GM04504 (cell line): ENCODE results near the gene AP3D1.
"Not testable (repeated sequence)": the region's sequence is repeated elsewhere in the genome, so short reads cannot be mapped to it uniquely, and the experiment has no call there.

ENCODE experiments used
- DNase-seq: peaks from one replicate; pipeline ENCODE4 v3.0.0-alpha.2; 2012; ENCODE audit warnings: low read depth

AP3D1 gene

GRCh38 chr19:2151339-2152229 is at the start of gene AP3D1:
TSS of gene AP3D1 (minus strand) at chr19:2151566. CDS start at chr19:2151334, 232 bp downstream.
- DNase-seq = peak; percentile 99

DNA sequence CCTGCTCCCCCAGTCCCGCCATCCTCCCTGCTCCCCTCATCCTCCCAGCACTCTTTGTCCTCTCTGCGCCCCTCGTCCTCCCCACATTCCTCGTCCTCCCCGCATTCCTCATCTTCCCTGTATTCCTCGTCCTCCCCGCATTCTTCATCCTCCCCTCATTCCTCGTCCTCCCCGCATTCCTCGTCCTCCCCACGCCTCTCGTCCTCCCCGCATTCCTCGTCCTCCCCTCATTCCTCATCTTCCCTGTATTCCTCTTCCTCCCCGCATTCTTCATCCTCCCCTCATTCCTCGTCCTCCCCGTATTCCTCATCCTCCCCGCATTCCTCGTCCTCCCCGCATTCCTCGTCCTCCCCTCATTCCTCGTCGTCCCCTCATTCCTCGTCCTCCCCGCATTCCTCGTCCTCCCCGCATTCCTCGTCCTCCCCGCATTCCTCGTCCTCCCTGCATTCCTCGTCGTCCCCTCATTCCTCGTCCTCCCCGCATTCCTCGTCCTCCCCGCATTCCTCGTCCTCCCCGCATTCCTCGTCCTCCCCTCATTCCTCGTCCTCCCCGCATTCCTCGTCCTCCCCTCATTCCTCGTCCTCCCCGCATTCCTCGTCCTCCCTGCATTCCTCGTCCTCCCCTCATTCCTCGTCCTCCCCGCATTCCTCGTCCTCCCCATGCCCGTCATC is 49.4 kb upstream of the AP3D1 start:
- not testable (repeated sequence) for DNase-seq

- DNase-seq = no peak
Observed at GRCh38 chr19:2199861-2200623, 48.7 kb upstream of the AP3D1 start.

DNA sequence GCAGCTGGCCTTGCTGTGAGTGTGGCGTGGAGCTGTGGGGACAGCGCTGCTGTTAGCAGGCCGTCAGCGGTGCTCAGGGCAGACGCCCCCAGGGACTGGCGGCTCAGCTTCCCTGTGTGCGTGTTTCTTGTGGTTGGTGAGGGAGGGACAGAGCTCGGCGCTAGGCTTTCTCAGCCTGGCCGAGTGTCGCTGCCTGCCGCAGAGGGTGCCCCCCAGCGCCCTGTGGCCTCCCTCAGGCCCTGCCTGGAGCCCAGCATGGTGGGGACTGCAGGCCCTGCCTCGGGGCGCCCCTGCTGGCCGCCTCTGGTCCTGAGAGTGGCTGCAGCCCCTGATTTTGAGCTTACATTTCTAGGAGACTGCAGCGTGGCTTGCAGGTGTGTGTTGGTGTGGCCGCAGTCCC is 47.8 kb upstream of the AP3D1 start:
- no peak for DNase-seq

DNA sequence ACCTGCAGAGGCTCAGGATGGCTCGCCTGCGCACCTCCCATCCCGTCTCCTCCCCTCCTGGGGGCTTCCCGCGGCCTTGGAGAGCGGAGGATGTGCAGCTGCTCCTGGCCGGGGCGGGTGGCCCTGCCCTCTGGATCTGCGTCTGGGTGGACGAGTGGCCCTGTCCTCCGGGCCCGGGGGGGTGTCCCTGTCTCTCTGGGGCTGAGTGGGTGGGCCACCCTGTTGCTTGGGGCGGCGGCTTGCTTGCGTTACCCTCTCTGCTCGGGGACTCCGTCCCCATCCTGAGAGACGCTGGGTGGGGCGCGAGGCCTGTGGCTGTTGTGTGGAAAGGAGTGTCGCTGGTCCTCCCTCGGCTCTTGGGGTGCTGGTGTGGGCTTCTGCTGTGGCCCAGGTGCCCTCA is 47.0 kb upstream of the AP3D1 start:
- DNase-seq = no peak

GRCh38 chr19:2197270-2197669 is 45.9 kb upstream of the AP3D1 start:
- DNase-seq = no peak

- DNase-seq = no peak
Observed at GRCh38 chr19:2195914-2196313, 44.5 kb upstream of the AP3D1 start.

DNA sequence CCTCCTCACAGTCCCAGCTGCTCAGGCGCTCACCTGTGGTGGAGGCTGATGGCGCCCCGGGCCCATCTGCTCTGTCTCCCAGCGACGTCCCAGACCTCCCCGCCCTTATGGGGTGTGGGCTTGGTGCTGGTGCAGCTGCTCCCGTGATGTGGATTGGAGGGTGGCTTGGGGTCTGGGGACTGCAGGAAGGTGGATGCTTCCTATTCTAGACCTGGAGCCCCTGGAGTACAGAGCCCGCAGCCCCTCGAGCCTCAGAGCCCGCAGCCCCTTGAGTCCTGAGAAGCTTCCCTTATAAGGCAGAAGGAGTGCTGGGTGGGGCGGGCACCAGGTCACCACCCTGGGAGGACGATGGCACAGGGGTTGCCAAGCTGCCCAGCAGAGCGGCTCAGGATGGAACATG is 44.0 kb upstream of the AP3D1 start:
- DNase-seq = no peak

DNA sequence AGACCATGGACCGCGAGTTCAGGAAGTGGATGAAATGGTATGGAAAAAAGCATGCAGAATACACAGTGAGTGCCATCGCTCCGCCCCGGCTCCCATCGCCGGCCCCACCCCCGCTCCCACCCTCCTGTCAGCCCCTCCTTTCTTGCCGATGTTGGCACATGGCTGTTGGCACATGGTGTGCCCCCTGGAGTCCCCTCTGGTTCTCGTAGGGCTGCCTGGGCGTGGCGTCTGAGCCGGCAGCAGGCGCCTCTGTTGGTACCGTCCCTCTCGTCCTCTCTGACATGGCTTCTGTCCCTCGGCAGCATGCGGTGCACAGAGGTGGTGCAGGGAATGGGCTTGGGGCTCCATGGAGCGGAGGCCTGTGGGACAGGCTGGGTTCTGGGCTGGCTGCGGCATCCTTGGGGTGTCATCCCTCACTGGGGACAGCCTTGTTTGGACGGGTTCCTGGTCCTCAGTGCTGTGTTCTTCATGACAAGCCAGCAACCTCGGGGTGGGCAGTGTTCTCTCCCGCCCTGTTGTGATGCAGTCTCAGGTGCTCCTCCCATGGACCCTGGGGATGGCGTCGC is 43.2 kb upstream of the AP3D1 start:
- no peak for DNase-seq

GRCh38 chr19:2193807-2194206 is 42.4 kb upstream of the AP3D1 start:
- no peak for DNase-seq

- DNase-seq = no peak
Observed at GRCh38 chr19:2192862-2193261, 41.5 kb upstream of the AP3D1 start.

DNA sequence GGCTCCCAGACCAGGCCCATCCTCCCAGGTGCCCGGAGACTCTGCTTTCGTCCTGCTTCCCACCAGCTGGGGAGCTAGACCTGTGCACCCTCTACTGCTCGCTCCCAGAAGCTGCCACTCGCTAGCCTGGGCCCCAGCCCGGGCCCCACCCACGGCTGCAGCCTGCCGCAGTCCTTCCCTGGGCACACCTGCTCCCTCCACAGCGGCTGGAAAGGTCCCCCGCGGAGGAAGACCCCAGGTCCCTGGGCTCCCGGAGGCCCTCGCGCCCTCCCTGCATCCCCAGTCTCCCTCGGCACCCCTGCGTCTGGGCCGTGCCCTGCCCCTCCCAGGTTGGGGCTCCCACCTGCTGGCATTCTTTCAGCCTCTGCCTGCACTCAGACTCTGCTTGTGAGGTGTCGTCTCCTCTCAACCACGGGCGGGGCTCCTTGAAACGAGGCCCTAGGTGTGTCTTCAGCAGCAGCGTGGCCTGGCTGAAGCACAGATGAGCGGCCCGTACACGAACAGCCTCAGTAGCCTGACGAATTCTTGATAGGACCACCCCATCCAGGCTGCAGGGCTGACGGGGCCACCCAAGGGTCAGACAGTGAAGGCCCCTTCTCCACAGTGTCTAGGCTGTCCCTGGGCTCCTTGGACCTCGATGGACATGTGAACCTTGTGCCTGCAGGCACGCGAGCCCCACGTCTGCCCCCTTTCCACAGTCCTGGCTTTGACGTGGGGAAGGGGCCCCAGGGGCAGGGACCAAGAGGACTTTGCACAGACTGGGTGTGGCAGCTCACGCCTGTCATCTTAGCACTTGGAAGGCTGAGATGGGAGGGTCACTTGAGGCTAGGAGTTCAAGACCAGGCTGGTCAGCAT is 40.3 kb upstream of the AP3D1 start:
- no peak for DNase-seq

- DNase-seq = no peak
Observed at GRCh38 chr19:2190848-2191455, 39.6 kb upstream of the AP3D1 start.

GRCh38 chr19:2189880-2190279 is 38.5 kb upstream of the AP3D1 start:
- DNase-seq = no peak

DNA sequence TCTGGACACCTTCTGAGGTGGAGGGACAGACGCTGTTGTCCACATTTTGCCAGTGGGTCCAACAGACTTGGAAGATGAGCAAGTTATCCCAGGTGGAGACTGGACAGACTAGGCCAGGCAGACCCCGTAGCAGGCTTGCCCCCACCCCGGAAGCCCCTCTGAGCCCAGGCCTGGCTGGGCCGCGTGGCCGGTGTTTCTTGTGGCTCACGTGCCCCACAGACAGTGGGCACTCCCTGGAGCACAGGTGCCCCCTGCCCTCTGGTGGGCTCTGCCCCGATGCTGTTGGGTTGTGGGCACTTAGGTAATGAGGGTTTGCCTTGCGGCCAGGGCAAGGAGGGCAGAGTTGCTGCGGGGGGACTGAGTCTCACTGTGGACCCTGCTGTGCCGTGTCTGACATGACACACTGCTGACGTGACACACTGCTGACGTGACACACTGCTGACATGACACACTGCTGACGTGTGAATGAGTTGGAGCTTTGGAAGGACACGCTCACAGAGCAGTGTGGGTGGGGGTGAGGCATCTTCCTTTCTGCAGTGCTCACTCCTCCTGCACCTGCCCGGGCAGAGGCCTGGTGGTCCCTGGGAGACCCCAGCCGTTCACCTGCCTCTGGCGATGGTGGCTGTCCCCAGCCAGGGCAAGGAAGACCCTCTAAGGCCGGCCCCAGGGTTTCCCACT is 37.5 kb upstream of the AP3D1 start:
- no peak for DNase-seq

DNA sequence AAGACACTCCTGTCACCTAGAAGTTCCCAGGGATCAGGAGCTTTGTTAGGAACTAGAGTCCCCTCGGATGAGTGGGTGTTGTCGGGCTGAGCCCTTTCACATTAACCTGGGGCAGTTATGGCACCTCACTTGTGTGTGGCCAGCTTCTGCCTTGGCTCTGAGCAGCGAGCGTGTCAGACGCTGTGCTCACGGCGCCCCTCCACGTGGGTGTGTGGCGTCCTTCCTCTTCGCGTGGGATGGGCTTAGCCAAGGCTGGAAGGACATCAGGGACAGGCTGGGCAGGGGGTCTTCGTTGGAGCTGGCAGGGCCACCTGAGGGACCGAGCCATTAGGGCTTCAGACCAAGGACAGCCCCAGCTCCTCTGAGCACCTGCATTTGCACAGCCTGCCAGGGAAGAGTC is 35.8 kb upstream of the AP3D1 start:
- no peak for DNase-seq

- peak; percentile 94 for DNase-seq
Observed at GRCh38 chr19:2186071-2186846, 34.9 kb upstream of the AP3D1 start.

DNA sequence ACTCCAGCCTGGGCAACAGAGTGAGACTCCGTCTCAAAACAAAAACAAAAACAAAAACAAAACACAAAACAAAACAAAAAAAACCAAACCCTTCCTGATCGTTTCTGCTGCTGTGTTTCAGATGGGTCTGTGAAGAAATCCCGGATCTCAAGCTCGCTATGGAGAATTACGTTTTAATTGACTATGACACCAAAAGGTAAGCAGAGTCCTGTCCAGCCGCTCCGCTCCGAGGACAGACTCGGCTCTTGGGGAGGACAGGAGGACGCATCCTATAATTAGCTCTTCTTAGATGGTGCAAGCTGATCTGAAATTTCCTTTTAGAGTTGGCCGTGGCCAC is 34.3 kb upstream of the AP3D1 start:
- no peak for DNase-seq

- DNase-seq = no peak
Observed at GRCh38 chr19:2184422-2184975, 33.1 kb upstream of the AP3D1 start.

- DNase-seq = no peak
Observed at GRCh38 chr19:2181633-2181997, 30.2 kb upstream of the AP3D1 start.
